ENCODE measurements around the gene GRIK3. TPM values are rescaled to one million over a fixed set of nuclear protein-coding genes. Genes with fewer than 3 reads are reported as not detected.

Gene GRIK3
- total and polyA plus RNA-seq, 12 donors = 0.09 to 3.1 (median 0.69) TPM

DNA sequence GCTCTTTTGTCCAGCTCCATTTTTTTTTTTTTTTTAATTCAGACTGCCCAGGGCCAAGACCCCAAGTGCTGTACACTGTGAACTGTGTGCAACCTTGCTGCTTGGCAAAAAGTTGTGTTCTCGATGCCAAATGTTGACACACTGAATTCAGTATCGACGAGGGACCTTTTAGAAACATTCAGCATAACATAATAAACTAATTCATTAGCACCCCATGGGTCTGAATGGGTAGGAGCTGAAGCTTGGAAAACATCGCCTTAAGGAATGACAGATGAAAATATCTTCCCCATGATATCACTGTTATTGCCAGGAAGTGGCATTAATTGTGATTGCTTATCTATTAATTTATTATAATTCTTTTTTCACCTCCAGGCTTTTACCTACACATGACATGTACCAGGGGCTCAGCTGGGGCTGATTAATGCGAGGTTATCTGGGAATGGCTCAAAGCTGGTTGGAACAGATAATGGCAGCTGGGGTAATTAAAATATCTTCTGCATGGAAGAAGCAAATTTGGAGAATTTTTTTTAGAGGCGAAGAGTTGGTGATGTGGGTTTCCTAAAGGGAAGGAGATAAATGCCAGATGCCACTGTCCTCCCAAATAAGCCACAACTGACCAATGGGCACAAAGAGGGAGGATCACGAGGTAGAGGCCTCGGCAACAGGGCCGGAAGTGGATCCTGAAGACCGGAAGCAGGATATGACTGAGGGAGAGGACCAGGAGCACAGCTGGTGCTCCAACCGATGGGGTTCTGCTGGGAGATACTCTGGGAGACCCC lies 169.3 kb downstream of the GRIK3 start:
- Histone ChIP-seq H3K4me1 (replicated peaks in 1 of 2) (no peaks in the 10 kb centered on the region), H3K27ac (no peak overlapping the region), H3K27me3 (no peaks in the 10 kb centered on the region), H3K36me3 (replicated peaks in 1 of 2) (no peaks in the 10 kb centered on the region), H3K9me3 (replicated peaks in 1 of 3) (no peaks in the 10 kb centered on the region), H3K4me3 (no peak overlapping the region)
- no peak for DNase-seq
- no peak for TF ChIP-seq POLR2A (IDR thresholded peaks at IDR 0.05)
- TF ChIP-seq, protein P1, sequence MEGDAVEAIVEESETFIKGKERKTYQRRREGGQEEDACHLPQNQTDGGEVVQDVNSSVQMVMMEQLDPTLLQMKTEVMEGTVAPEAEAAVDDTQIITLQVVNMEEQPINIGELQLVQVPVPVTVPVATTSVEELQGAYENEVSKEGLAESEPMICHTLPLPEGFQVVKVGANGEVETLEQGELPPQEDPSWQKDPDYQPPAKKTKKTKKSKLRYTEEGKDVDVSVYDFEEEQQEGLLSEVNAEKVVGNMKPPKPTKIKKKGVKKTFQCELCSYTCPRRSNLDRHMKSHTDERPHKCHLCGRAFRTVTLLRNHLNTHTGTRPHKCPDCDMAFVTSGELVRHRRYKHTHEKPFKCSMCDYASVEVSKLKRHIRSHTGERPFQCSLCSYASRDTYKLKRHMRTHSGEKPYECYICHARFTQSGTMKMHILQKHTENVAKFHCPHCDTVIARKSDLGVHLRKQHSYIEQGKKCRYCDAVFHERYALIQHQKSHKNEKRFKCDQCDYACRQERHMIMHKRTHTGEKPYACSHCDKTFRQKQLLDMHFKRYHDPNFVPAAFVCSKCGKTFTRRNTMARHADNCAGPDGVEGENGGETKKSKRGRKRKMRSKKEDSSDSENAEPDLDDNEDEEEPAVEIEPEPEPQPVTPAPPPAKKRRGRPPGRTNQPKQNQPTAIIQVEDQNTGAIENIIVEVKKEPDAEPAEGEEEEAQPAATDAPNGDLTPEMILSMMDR (IDR thresholded peaks at IDR 0.05) = no peak
- intact Hi-C loops (cut with DNase I) = no loop called here
- WGBS, 4 donors = 64 to 73% (median 70%) methylated on average over 11 of the region's 11 CpGs

DNA sequence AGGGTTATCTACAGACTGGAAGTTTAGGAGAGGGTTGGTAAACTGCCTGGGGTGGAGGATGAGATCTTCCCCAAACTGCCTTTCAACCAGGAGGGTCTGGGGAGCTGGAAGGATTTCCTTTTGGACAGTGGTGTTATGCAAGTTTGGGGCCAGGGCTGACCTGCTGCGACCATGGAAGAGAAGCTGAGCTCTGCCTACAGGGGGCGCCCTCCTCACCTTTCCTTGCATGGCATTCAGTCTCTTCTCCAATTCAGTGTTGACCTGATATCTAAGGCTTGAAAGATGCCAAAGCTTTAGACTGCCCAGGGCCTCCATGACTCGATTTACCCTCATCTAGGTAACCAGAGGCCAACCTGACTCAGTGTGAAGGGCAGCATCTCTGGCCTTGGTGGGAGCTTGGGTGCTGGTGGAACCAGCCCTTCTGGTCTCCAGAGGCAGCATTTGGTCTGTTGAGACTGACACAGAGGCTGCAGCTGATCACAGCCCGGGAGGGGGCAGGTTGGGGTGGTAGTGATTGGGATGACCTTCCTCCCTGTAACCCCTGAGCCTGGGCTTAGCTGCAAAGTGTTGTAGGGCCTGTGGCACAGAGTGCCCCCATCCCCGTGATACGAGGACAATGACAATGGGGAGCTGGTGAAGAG lies 170.0 kb downstream of the GRIK3 start:
- WGBS, 4 donors = 44 to 57% (median 49%) methylated on average over 5 to 6 of the region's 6 CpGs
- H3K27me3 ChIP-seq = no peaks in the 10 kb centered on the region
- peak in 2 of 7 donors; percentile 18 to 27 for DNase-seq
- no peaks in the 10 kb centered on the region for H3K9me3 ChIP-seq (replicated peaks in 1 of 3)
- intact Hi-C loops (cut with DNase I) = no loop called here
- no peaks in the 10 kb centered on the region for H3K36me3 ChIP-seq (replicated peaks in 1 of 2)
- no peak for TF ChIP-seq POLR2A (IDR thresholded peaks at IDR 0.05)
- TF ChIP-seq, protein P1 (IDR thresholded peaks at IDR 0.05) = no peak
- no peaks in the 10 kb centered on the region for H3K4me1 ChIP-seq (replicated peaks in 1 of 2)
- H3K27ac ChIP-seq = no peak overlapping the region
- no peak overlapping the region for H3K4me3 ChIP-seq

DNA sequence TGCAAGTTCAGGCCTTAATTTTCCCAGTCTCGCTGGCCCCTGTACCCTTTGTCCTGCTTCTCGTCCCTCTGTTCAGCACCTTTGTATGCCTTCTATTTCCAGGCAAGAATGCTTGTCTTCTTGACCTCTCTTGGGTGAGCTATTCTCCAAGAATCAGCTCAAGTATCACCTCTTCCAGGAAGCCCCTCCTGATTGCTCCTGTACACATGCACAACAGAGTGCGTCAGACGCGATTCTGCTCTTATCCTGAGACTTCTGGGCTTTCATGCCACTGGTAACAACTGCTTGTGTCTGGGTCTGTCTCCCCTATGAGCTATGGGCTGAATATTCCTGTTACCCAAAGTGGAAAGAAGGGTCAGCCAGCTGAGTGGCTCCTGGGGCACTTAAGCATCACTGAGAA lies 170.8 kb downstream of the GRIK3 start:
- WGBS, 4 donors = 68 to 79% (median 74%) methylated on average over 5 of the region's 5 CpGs
- no peaks in the 10 kb centered on the region for H3K36me3 ChIP-seq (replicated peaks in 1 of 2)
- H3K4me1 ChIP-seq (replicated peaks in 1 of 2) = no peaks in the 10 kb centered on the region
- intact Hi-C loops (cut with DNase I) = no loop called here
- TF ChIP-seq POLR2A (IDR thresholded peaks at IDR 0.05) = no peak
- TF ChIP-seq, protein P1 (IDR thresholded peaks at IDR 0.05) = no peak
- H3K9me3 ChIP-seq (replicated peaks in 1 of 3) = no peaks in the 10 kb centered on the region
- no peak overlapping the region for H3K27ac ChIP-seq
- H3K27me3 ChIP-seq = no peaks in the 10 kb centered on the region
- no peak overlapping the region for H3K4me3 ChIP-seq
- no peak for DNase-seq

DNA sequence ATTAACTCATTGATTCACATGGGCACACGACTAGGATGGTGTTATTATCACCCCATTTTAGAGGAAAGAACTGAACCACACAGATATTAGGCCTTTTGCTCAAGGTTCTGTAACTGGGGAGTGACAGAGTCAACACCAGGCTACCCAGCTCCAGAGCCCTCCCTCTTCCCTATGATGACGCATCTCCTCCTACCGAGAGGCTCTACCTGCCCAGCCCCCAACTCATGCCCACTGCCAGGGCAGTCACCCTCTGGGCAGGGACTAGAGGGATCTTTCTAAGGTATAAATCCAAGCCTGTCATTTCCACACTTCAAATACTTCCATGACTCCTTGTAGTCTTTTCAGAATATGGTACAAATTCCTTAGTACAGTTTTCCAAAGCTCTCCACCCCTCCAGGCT lies 171.3 kb downstream of the GRIK3 start:
- Histone ChIP-seq H3K36me3 (replicated peaks in 1 of 2) (no peaks in the 10 kb centered on the region), H3K27me3 (no peaks in the 10 kb centered on the region), H3K27ac (no peak overlapping the region), H3K4me1 (replicated peaks in 1 of 2) (no peaks in the 10 kb centered on the region), H3K4me3 (no peak overlapping the region), H3K9me3 (replicated peaks in 1 of 3) (no peaks in the 10 kb centered on the region)
- intact Hi-C loops (cut with DNase I) = no loop called here
- no peak for DNase-seq
- WGBS, 4 donors = 28 to 50% (median 36%) methylated on average over 3 of the region's 3 CpGs
- no peak for TF ChIP-seq POLR2A (IDR thresholded peaks at IDR 0.05)
- TF ChIP-seq, protein P1 (IDR thresholded peaks at IDR 0.05) = no peak
